H9 (cell line): ENCODE results near the gene RGSL1. TPM values are rescaled to one million over a fixed set of nuclear protein-coding genes. Genes with fewer than 3 reads are reported as not detected.

Experiments used
- DNase-seq: peaks from one replicate; pipeline ENCODE4 v3.0.0-alpha.2; 2017
- H2AFZ ChIP-seq: one replicate; pipeline ENCODE4 v1.6.1; 2013; ENCODE audit warnings: mild to moderate bottlenecking, low read length, control low read depth, moderate library complexity
- H2AK5ac ChIP-seq: 2 replicates; pipeline ENCODE4 v1.6.1; 2013; ENCODE audit warnings: low read length, control low read depth, mixed read lengths; ENCODE audit not compliant: insufficient read length
- H2BK120ac ChIP-seq: one replicate; pipeline ENCODE4 v1.6.1; 2013; ENCODE audit warnings: low read depth, mild to moderate bottlenecking, low read length, control low read depth, inconsistent platforms; ENCODE audit not compliant: poor library complexity, severe bottlenecking
- H2BK12ac ChIP-seq: 2 replicates; pipeline ENCODE4 v1.6.1; 2013; ENCODE audit warnings: low read length, control low read depth, mixed read lengths, low read depth; ENCODE audit not compliant: insufficient read length
- H2BK15ac ChIP-seq: 2 replicates; pipeline ENCODE4 v1.6.1; 2013; ENCODE audit warnings: low read depth, low read length, control low read depth
- H2BK20ac ChIP-seq: one replicate; pipeline ENCODE4 v1.6.1; 2013; ENCODE audit warnings: low read depth, mild to moderate bottlenecking, low read length, control low read depth, inconsistent platforms; ENCODE audit not compliant: poor library complexity, severe bottlenecking
- H2BK5ac ChIP-seq: 2 replicates; pipeline ENCODE4 v1.6.1; 2013; ENCODE audit warnings: low read length, control low read depth, mixed read lengths; ENCODE audit not compliant: insufficient read length
- H3K14ac ChIP-seq: 2 replicates; pipeline ENCODE4 v1.6.1; 2013; ENCODE audit warnings: low read length, control low read depth; ENCODE audit not compliant: insufficient read depth
- H3K18ac ChIP-seq: 2 replicates; pipeline ENCODE4 v1.6.1; 2013; ENCODE audit warnings: low read depth, mild to moderate bottlenecking, mixed read lengths, low read length, control low read depth; ENCODE audit not compliant: insufficient read length
- H3K23ac ChIP-seq: 2 replicates; pipeline ENCODE4 v1.6.1; 2013; ENCODE audit warnings: low read length, control low read depth, mixed read lengths, low read depth; ENCODE audit not compliant: insufficient read length
- H3K23me2 ChIP-seq: 2 replicates; pipeline ENCODE4 v1.6.1; 2013; ENCODE audit warnings: low read depth, mild to moderate bottlenecking, mixed read lengths, low read length, control low read depth; ENCODE audit not compliant: insufficient read length, poor library complexity, severe bottlenecking
- H3K27ac ChIP-seq: 2 replicates; pipeline ENCODE4 v1.5.1; 2013; ENCODE audit warnings: low read length, control low read depth, mixed read lengths, low read depth; ENCODE audit not compliant: insufficient read length
- H3K27me3 ChIP-seq: 2 replicates; pipeline ENCODE4 v1.6.1; 2013; ENCODE audit warnings: low read length, control low read depth, inconsistent platforms; ENCODE audit not compliant: insufficient read depth
- H3K4ac ChIP-seq: 2 replicates; pipeline ENCODE4 v1.6.1; 2013; ENCODE audit warnings: low read depth, mild to moderate bottlenecking, control low read depth, inconsistent platforms, low read length, moderate library complexity
- H3K4me1 ChIP-seq: 2 replicates; pipeline ENCODE4 v1.6.1; 2013; ENCODE audit warnings: low read length, control low read depth, inconsistent platforms; ENCODE audit not compliant: insufficient read depth
- H3K4me2 ChIP-seq: 2 replicates; pipeline ENCODE4 v1.6.1; 2013; ENCODE audit warnings: low read length, control low read depth, mixed read lengths; ENCODE audit not compliant: insufficient read length, insufficient read depth
- H3K56ac ChIP-seq: 2 replicates; pipeline ENCODE4 v1.6.1; 2013; ENCODE audit warnings: low read depth, mild to moderate bottlenecking, mixed read lengths, low read length, control low read depth; ENCODE audit not compliant: insufficient read length
- H3K79me1 ChIP-seq: 2 replicates; pipeline ENCODE4 v1.6.1; 2013; ENCODE audit warnings: low read depth, mild to moderate bottlenecking, moderate library complexity, low read length, control low read depth, inconsistent platforms; ENCODE audit not compliant: insufficient read depth, poor library complexity, severe bottlenecking
- H3K79me2 ChIP-seq: 2 replicates; pipeline ENCODE4 v1.6.1; 2013; ENCODE audit warnings: low read length, control low read depth, inconsistent platforms; ENCODE audit not compliant: insufficient read depth
- H3K9ac ChIP-seq: 2 replicates; pipeline ENCODE4 v1.6.1; 2013; ENCODE audit warnings: low read length, control low read depth, mixed read lengths; ENCODE audit not compliant: insufficient read length; ENCODE audit errors: extremely low read depth
- H3K9me3 ChIP-seq: one replicate; pipeline ENCODE4 v1.6.1; 2013; ENCODE audit warnings: low read depth, low read length, inconsistent platforms; ENCODE audit not compliant: control insufficient read depth
- H3T11ph ChIP-seq: one replicate; pipeline ENCODE4 v1.6.1; 2013; ENCODE audit warnings: mild to moderate bottlenecking, low read length, control low read depth, inconsistent platforms
- H4K20me1 ChIP-seq: one replicate; pipeline ENCODE4 v1.6.1; 2013; ENCODE audit not compliant: control insufficient read depth, insufficient read length, insufficient read depth
- H4K5ac ChIP-seq: 2 replicates; pipeline ENCODE4 v1.6.1; 2013; ENCODE audit warnings: low read depth, mild to moderate bottlenecking, mixed read lengths, low read length, control low read depth; ENCODE audit not compliant: insufficient read length
- H4K8ac ChIP-seq: replicated peaks from 2 replicates; pipeline ENCODE4 v1.6.1; 2013; ENCODE audit warnings: low read length, control low read depth, mixed read lengths, low read depth; ENCODE audit not compliant: insufficient read length
- H4K91ac ChIP-seq: 2 replicates; pipeline ENCODE4 v1.6.1; 2013; ENCODE audit warnings: low read depth, mild to moderate bottlenecking, moderate library complexity, mixed read lengths, low read length, control low read depth; ENCODE audit not compliant: insufficient read length
- H3K27ac Mint-ChIP-seq, 3 experiments: 2 replicates in 2 of 3; 3 replicates in 1 of 3; pipeline ENCODE4 v1.8.0; 2020 to 2021; ENCODE audit warnings: mixed read lengths in 3 of 3, mild to moderate bottlenecking in 1 of 3, moderate library complexity in 1 of 3
- H3K27me3 Mint-ChIP-seq: 2 replicates; pipeline ENCODE4 v1.8.0; 2021; ENCODE audit warnings: low read depth, mild to moderate bottlenecking, moderate library complexity, mixed read lengths
- H3K36me3 Mint-ChIP-seq, 3 experiments: 2 replicates in 2 of 3; 3 replicates in 1 of 3; pipeline ENCODE4 v1.8.0; 2020 to 2021; ENCODE audit warnings: low read depth in 3 of 3, mixed read lengths in 3 of 3; ENCODE audit not compliant: insufficient read depth in 1 of 3
- H3K4me1 Mint-ChIP-seq, 2 experiments: 2 replicates each; pipeline ENCODE4 v1.8.0; 2020; ENCODE audit warnings: mixed read lengths in 2 of 2
- H3K4me3 Mint-ChIP-seq, 2 experiments: 2 replicates in 1 of 2; 3 replicates in 1 of 2; pipeline ENCODE4 v1.8.0; 2020 to 2021; ENCODE audit warnings: mild to moderate bottlenecking in 2 of 2, mixed read lengths in 2 of 2, moderate library complexity in 1 of 2
- H3K9me3 Mint-ChIP-seq, 2 experiments: 2 replicates in 1 of 2; 3 replicates in 1 of 2; pipeline ENCODE4 v1.8.0; 2020; ENCODE audit warnings: mild to moderate bottlenecking in 2 of 2, mixed read lengths in 2 of 2, moderate library complexity in 1 of 2
- WGBS: extraction: QIAGEN DNeasy Blood & Tissue Kit; methylation state at CpG from one replicate; pipeline ENCODE4 v1.1.7; 2013; ENCODE audit warnings: missing lambda C conversion rate, low lambda C conversion rate, mixed read lengths; ENCODE audit not compliant: insufficient read length; ENCODE audit errors: extremely low coverage; 5-methylcytosine and 5-hydroxymethylcytosine counted together
- total RNA-seq: library from RNA; stranded (reverse); gene quantifications from 2 replicates; pipeline ENCODE4 v1.2.1, GENCODE V29; 2021
- TF ChIP-seq, protein P1 (sequence below): fragments of 200-600 bp; sonication (generic); conservative IDR thresholded peaks from 3 replicates; pipeline ENCODE4 v1.8.0; 2021; ENCODE audit warnings: antibody characterized with exemption, mild to moderate bottlenecking

The RGSL1 gene
- total RNA-seq, 1 experiment from 2014 or later: not detected

DNA sequence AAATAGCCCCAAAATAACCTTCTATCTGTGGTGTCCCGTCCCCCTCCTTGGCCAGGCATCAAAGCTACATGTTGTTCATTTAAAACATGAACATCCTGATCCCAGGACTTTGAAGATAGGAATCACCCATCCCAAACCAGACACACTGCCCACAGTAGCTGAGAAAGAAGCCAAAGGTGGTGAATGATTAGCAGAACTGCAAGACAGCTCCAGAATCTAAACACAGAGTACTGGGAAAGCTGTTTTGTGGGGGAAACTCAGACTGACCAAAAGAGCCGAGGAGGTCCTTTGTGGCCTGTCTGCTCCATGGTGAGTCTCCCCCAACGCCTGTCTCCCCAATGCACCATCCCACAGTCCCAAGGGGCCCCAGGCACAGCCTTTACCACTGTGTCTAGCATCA is 42.2 kb upstream of the RGSL1 start:
- Histone ChIP-seq H3K79me2 (no peaks in the 10 kb centered on the region), H3K4me1 (no peaks in the 10 kb centered on the region; the same call in 1 of the 2 replicates), H2AFZ (no peak overlapping the region), H2BK5ac (no peak overlapping the region), H3T11ph (no peak overlapping the region), H3K18ac (no peak overlapping the region), H3K27ac (no peak overlapping the region), H3K56ac (no peak overlapping the region), H2BK15ac (no peak overlapping the region), H3K4me2 (no peak overlapping the region), H3K79me1 (no peaks in the 10 kb centered on the region), H4K5ac (no peak overlapping the region), H4K91ac (no peak overlapping the region), H3K23ac (no peak overlapping the region), H2BK12ac (no peak overlapping the region), H3K14ac (no peak overlapping the region), H3K9ac (no peak overlapping the region), H3K9me3 (no peaks in the 10 kb centered on the region), H3K4ac (no peak overlapping the region), H4K20me1 (no peaks in the 10 kb centered on the region), H4K8ac (no peak overlapping the region), H2BK20ac (no peak overlapping the region), H3K23me2 (no peaks in the 10 kb centered on the region), H2AK5ac (no peak overlapping the region), H3K27me3 (no peaks in the 10 kb centered on the region), H2BK120ac (no peak overlapping the region)
- Mint-ChIP-seq H3K27ac (no peak overlapping the region), H3K9me3 (peaks cover 4 to 6% of the 10 kb centered on the region in 2 experiments; a peak in 3 of 5 replicates), H3K4me1 (peaks cover 4 to 7% of the 10 kb centered on the region in 2 experiments; a peak in 3 of 4 replicates), H3K4me3 (no peak overlapping the region), H3K36me3 (peaks cover 0 to 5% (median 0%) of the 10 kb centered on the region in 3 experiments; a peak in 1 of 7 replicates), H3K27me3 (peaks cover 3% of the 10 kb centered on the region; the same call in 1 of the 2 replicates)
- TF ChIP-seq, protein P1, sequence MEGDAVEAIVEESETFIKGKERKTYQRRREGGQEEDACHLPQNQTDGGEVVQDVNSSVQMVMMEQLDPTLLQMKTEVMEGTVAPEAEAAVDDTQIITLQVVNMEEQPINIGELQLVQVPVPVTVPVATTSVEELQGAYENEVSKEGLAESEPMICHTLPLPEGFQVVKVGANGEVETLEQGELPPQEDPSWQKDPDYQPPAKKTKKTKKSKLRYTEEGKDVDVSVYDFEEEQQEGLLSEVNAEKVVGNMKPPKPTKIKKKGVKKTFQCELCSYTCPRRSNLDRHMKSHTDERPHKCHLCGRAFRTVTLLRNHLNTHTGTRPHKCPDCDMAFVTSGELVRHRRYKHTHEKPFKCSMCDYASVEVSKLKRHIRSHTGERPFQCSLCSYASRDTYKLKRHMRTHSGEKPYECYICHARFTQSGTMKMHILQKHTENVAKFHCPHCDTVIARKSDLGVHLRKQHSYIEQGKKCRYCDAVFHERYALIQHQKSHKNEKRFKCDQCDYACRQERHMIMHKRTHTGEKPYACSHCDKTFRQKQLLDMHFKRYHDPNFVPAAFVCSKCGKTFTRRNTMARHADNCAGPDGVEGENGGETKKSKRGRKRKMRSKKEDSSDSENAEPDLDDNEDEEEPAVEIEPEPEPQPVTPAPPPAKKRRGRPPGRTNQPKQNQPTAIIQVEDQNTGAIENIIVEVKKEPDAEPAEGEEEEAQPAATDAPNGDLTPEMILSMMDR: no peak
- WGBS: no CpG with 5 or more reads among the region's 3 CpGs
- no peak for DNase-seq
